Type B pancreatic cell (in vitro differentiated cells): Measurements from ENCODE around the gene MARCHF11. TPM values are rescaled to one million over a fixed set of nuclear protein-coding genes. Genes with fewer than 3 reads are reported as not detected.

Source experiments
- DNase-seq: peaks from one replicate; pipeline ENCODE4 v3.0.0; 2021; ENCODE audit warnings: mixed read lengths; ENCODE audit not compliant: unreplicated experiment; ENCODE audit errors: extremely low spot score
- H3K27ac Mint-ChIP-seq: 2 replicates; pipeline ENCODE4 v1.8.0; 2021; ENCODE audit warnings: mild to moderate bottlenecking, mixed read lengths
- H3K27me3 Mint-ChIP-seq: 2 replicates; pipeline ENCODE4 v1.8.0; 2021; ENCODE audit warnings: mixed read lengths
- H3K36me3 Mint-ChIP-seq: 2 replicates; pipeline ENCODE4 v1.8.0; 2021; ENCODE audit warnings: mixed read lengths
- H3K4me1 Mint-ChIP-seq: one replicate; pipeline ENCODE4 v1.8.0; 2021; ENCODE audit warnings: mixed read lengths; ENCODE audit not compliant: unreplicated experiment
- H3K4me3 Mint-ChIP-seq: 2 replicates; pipeline ENCODE4 v1.8.0; 2021; ENCODE audit warnings: mild to moderate bottlenecking, mixed read lengths
- H3K9me3 Mint-ChIP-seq: 2 replicates; pipeline ENCODE4 v1.8.0; 2021; ENCODE audit warnings: mixed read lengths
- total RNA-seq: library from RNA; stranded (reverse); gene quantifications from 2 replicates; pipeline ENCODE4 v1.2.1, GENCODE V29; 2021; ENCODE audit warnings: low replicate concordance
- TF ChIP-seq, protein P1 (sequence below): fragments of 200-600 bp; sonication (generic); conservative IDR thresholded peaks from 2 replicates; pipeline ENCODE4 v1.5.0; 2021; ENCODE audit warnings: antibody characterized with exemption, mild to moderate bottlenecking

The MARCHF11 gene
- total RNA-seq, 1 donor from 2014 or later, result 1.0 TPM

DNA sequence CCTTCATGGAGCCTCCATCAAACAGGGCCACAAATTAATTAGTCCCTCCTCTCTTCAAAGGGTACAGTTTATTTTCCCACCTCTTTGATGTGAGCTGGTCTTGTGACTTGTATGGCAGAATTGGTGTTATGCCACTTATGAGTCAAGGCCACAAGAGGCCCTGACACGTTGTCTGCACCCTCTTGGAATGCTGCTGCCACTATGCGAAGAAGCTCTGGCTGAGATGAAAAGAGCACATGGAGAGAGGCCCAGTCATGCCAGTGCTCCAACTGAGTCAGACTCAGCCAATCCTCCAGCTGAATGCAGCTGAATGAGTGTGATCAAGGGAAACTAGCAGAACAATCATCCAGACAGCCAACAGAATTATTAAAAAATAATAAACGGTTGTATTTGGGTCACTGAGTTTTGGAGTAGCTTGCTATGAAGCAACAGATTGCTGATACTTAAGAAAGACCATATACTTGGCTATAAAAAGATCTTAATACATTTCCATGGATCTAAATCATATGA lies 128.3 kb downstream of the MARCHF11 start:
- no peaks in the 10 kb centered on the region for H3K36me3 Mint-ChIP-seq
- no peaks in the 10 kb centered on the region for H3K9me3 Mint-ChIP-seq
- peaks cover 3% of the 10 kb centered on the region for H3K27me3 Mint-ChIP-seq
- TF ChIP-seq, protein P1, sequence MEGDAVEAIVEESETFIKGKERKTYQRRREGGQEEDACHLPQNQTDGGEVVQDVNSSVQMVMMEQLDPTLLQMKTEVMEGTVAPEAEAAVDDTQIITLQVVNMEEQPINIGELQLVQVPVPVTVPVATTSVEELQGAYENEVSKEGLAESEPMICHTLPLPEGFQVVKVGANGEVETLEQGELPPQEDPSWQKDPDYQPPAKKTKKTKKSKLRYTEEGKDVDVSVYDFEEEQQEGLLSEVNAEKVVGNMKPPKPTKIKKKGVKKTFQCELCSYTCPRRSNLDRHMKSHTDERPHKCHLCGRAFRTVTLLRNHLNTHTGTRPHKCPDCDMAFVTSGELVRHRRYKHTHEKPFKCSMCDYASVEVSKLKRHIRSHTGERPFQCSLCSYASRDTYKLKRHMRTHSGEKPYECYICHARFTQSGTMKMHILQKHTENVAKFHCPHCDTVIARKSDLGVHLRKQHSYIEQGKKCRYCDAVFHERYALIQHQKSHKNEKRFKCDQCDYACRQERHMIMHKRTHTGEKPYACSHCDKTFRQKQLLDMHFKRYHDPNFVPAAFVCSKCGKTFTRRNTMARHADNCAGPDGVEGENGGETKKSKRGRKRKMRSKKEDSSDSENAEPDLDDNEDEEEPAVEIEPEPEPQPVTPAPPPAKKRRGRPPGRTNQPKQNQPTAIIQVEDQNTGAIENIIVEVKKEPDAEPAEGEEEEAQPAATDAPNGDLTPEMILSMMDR, result no peak
- H3K4me3 Mint-ChIP-seq, result no peak overlapping the region
- no peaks in the 10 kb centered on the region for H3K4me1 Mint-ChIP-seq
- DNase-seq, result no peak
- no peak overlapping the region for H3K27ac Mint-ChIP-seq

DNA sequence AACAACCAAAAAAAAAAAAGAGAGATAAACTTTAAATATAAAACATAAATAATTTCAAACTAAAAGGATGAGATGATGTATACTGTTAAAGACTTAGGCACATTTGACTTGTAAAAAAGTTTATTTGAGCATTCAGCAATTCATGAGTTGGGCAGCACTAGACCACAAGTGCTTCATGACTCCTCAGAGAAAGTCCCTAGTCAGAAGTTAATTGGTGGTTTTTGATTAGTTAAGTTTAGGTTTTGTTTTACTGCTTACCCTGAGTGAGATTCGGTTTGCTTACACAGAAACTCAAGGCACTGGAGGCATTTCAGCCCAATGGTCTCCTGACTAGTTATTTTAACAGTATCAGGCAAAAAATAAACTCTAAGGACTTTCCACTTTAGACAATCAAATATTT lies 129.2 kb downstream of the MARCHF11 start:
- Mint-ChIP-seq H3K9me3 (no peaks in the 10 kb centered on the region), H3K27ac (no peak overlapping the region), H3K4me1 (no peaks in the 10 kb centered on the region), H3K27me3 (no peaks in the 10 kb centered on the region), H3K36me3 (no peaks in the 10 kb centered on the region), H3K4me3 (no peak overlapping the region)
- no peak for DNase-seq
- TF ChIP-seq, protein P1, result no peak

DNA sequence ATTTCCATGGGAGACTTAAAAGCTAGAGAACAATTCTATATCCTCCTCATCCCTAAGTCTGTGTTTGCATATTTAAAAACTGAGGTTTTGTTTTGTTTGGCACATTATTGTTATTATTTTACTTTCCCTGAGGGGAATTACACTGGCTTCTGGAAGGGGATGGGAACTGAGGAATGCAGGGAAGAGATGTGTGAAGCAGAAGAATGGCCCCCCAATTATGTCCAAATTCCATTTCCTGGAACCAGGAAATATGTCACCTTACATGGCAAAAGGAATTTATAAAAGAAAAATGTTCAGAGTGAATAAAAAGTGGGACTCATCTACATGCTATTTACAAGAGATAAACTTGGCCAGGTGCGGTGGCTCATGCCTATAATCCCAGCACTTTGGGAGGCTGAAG lies 129.8 kb downstream of the MARCHF11 start:
- Mint-ChIP-seq H3K36me3 (no peaks in the 10 kb centered on the region), H3K27me3 (no peaks in the 10 kb centered on the region), H3K4me3 (no peak overlapping the region), H3K9me3 (no peaks in the 10 kb centered on the region), H3K4me1 (no peaks in the 10 kb centered on the region), H3K27ac (no peak overlapping the region)
- DNase-seq, result no peak
- TF ChIP-seq, protein P1, result no peak

DNA sequence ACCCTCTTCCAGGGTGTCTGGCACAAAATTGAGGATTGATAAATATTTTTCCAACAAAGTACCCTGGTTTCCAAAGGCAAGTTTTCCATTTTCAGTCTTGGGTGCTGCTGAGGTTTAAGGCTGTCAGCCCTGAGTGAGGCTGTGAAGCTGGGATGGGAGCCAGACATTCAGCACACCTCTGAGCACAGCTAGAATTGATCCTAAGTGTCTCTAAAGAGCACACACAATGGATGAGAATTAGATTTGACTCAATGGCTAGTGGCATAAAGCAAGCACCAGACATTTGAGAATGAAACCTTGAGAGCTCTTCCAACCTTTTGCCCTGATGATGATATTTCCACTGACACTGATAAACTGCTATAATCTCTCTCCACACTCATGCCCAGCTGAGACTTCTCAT lies 131.5 kb downstream of the MARCHF11 start:
- Mint-ChIP-seq H3K27me3 (no peaks in the 10 kb centered on the region), H3K4me3 (no peak overlapping the region), H3K9me3 (no peaks in the 10 kb centered on the region), H3K4me1 (peaks cover 3% of the 10 kb centered on the region), H3K27ac (no peak overlapping the region), H3K36me3 (no peaks in the 10 kb centered on the region)
- no peak for DNase-seq
- TF ChIP-seq, protein P1, result no peak

DNA sequence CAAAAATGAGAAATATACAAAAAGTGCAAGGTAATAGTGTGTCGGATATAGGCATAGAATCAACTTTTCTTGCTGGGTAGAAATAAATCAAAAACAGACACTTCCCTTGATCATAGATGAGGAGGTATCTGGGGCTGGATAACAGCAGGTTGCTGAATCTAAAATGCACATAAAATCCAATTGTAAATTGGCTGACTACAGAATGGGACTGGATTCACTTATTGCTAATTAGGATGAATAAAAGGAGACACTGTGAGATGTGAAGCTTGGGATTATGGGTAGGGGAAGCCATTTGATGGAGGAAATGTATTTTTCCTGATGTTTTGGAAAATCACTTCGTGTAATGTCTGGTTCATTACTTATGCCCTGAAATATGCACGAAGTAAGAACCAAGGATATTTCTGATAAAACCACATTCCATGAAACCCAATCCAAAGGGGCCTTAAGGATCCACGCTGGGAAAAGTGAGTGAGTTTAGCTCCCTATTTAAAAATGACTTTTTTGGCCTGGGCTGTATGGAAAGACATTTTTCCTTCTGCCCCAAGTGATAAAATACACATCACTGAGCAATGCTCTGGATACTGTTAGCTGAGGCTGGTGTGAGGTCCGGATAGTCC lies 136.1 kb downstream of the MARCHF11 start:
- Mint-ChIP-seq H3K36me3 (no peaks in the 10 kb centered on the region), H3K9me3 (no peaks in the 10 kb centered on the region), H3K4me3 (no peak overlapping the region), H3K27me3 (no peaks in the 10 kb centered on the region), H3K4me1 (peaks cover 3% of the 10 kb centered on the region), H3K27ac (no peak overlapping the region)
- DNase-seq, result no peak
- TF ChIP-seq, protein P1, result no peak
